Astrocyte (in vitro differentiated cells and primary cell): ENCODE results near the gene NOS1AP.

Experiments
- EZH2 ChIP-seq: IDR thresholded peaks from 2 replicates; pipeline ENCODE4 v1.6.1; 2012; ENCODE audit warnings: mild to moderate bottlenecking, low read length, inconsistent platforms; ENCODE audit not compliant: insufficient read depth
- TF ChIP-seq, protein P1 (sequence below): IDR thresholded peaks from 2 replicates; pipeline ENCODE4 v1.5.1; 2011; ENCODE audit warnings: low read depth, mild to moderate bottlenecking, inconsistent platforms, low read length, moderate library complexity; ENCODE audit not compliant: insufficient read depth

DNA sequence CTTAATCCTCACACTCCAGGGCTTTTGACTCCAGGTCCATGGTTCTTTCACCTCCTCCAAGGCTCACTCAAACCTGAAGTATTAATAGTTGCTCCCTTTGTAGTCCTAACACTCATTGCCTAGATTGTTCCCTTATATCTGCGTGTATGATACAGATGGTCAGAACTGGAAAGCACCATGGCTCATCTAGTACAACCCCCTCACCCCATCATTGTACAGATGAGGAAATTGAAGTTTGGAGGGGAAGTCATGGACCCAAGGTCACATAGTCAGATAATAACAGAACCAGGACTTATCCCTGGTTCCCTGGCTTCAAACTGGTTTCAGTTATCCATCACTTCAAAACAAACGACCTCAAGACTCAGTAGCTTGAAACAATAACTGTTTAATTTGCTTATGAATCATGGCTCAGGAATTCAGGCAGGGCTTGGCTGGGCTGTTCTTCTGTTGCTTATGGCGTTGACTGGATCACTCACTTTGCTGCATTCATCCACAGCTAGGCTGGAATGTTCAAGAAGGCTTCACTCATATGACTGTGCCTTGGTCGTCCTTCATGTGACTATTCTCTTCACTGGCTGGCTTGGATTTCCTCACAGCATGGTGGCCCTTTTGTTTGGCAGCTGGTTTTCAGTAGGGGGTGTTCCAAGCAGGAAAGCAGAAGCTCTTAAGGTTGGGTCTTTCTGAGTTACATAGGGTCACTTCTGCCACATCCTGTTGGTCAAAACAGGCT is 5.0 kb downstream of the NOS1AP start:
- no peak for TF ChIP-seq EZH2
- TF ChIP-seq, protein P1, sequence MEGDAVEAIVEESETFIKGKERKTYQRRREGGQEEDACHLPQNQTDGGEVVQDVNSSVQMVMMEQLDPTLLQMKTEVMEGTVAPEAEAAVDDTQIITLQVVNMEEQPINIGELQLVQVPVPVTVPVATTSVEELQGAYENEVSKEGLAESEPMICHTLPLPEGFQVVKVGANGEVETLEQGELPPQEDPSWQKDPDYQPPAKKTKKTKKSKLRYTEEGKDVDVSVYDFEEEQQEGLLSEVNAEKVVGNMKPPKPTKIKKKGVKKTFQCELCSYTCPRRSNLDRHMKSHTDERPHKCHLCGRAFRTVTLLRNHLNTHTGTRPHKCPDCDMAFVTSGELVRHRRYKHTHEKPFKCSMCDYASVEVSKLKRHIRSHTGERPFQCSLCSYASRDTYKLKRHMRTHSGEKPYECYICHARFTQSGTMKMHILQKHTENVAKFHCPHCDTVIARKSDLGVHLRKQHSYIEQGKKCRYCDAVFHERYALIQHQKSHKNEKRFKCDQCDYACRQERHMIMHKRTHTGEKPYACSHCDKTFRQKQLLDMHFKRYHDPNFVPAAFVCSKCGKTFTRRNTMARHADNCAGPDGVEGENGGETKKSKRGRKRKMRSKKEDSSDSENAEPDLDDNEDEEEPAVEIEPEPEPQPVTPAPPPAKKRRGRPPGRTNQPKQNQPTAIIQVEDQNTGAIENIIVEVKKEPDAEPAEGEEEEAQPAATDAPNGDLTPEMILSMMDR: no peak
